ENCODE measurements around the gene FXYD5. TPM values are rescaled to one million over a fixed set of nuclear protein-coding genes. Genes with fewer than 3 reads are reported as not detected.

Gene FXYD5
- total and polyA plus RNA-seq, 8 donors: 2.6 to 101 (median 16.8) TPM

DNA sequence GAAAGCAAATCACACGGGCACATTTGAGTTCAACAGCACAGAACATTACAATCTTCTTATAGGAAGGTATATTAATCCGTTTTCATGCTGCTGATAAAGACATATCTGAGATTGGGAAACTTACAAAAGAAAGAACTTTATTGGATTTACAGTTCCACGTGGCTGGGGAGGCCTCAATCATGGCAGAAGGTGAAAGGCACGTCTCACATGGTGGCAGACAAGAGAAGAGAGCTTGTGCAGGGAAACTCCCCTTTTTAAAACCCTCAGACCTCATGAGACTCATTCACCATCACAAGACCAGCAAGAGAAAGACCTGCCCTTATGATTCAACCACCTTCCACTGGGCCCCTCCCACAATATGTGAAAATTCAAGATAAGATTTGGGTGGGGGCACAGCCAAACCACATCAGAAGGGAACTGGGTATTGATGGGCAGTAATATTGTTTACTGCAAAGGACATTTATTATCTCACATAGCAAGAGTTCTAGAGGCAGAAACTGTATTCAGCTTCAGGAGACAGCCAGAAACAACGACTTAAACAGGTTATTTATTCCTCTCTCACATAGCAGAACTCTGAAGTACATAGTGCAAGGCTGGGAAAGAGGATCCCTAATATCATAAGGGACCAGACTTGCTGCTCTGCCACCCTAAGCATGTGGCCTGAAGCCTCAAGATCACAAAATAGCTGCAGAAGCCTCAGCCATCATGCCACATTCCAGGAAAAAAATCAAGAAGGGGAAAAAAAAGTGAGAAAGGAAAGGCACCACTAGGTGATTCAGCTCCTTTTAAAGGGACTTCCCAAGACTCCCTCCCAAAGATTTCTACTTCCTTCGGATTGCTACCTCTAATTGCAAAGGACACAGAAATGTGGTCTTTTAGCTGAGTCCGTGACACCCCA is 23.1 kb downstream of the FXYD5 start:
- FAIRE-seq: no peak
- Histone ChIP-seq H3K9me3 (no peaks in the 10 kb centered on the region), H3K4me1 (no peaks in the 10 kb centered on the region), H3K27ac (no peak overlapping the region), H3K27me3 (no peaks in the 10 kb centered on the region), H3K4me3 (no peak overlapping the region), H3K36me3 (no peaks in the 10 kb centered on the region)
- 68 to 70% methylated on average over 7 of the region's 7 CpGs for whole genome bisulfite sequencing, 2 donors
- no peak for DNase-seq
- no peak for ATAC-seq
- TF ChIP-seq, protein P1, sequence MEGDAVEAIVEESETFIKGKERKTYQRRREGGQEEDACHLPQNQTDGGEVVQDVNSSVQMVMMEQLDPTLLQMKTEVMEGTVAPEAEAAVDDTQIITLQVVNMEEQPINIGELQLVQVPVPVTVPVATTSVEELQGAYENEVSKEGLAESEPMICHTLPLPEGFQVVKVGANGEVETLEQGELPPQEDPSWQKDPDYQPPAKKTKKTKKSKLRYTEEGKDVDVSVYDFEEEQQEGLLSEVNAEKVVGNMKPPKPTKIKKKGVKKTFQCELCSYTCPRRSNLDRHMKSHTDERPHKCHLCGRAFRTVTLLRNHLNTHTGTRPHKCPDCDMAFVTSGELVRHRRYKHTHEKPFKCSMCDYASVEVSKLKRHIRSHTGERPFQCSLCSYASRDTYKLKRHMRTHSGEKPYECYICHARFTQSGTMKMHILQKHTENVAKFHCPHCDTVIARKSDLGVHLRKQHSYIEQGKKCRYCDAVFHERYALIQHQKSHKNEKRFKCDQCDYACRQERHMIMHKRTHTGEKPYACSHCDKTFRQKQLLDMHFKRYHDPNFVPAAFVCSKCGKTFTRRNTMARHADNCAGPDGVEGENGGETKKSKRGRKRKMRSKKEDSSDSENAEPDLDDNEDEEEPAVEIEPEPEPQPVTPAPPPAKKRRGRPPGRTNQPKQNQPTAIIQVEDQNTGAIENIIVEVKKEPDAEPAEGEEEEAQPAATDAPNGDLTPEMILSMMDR (IDR thresholded peaks at IDR 0.05): no peak
- intact Hi-C loops (cut with DNase I): no loop called here

DNA sequence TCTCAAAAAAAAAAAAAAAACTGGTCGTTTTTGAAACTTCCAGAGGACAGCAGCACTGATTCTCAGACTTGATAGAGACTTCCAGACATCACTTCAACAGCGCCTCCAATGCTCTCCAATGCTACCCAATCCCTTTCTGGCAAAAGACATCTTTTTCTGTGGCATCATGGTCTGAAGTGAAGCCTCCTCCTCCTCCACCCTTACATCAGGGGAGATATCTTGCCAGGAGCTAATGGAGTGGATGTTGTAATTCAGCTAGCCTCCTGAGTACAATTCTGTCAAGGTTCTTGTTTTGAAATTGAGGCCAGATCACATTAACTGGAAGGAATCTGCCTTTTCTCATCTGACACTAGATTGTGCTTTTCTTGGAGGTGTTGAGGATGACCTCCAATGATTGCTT is 24.2 kb downstream of the FXYD5 start:
- DNase-seq (no peak), FAIRE-seq (no peak), ATAC-seq (peak in 2 of 4 donors; percentile 25 to 40)
- TF ChIP-seq, protein P1 (IDR thresholded peaks at IDR 0.05): no peak
- WGBS, 2 donors: 57 to 60% methylated on average over 2 of the region's 2 CpGs
- H3K27ac ChIP-seq: no peak overlapping the region
- no peaks in the 10 kb centered on the region for H3K36me3 ChIP-seq
- no peak overlapping the region for H3K4me3 ChIP-seq
- no peaks in the 10 kb centered on the region for H3K27me3 ChIP-seq
- no peaks in the 10 kb centered on the region for H3K9me3 ChIP-seq
- intact Hi-C loops (cut with DNase I): no loop called here
- no peaks in the 10 kb centered on the region for H3K4me1 ChIP-seq

DNA sequence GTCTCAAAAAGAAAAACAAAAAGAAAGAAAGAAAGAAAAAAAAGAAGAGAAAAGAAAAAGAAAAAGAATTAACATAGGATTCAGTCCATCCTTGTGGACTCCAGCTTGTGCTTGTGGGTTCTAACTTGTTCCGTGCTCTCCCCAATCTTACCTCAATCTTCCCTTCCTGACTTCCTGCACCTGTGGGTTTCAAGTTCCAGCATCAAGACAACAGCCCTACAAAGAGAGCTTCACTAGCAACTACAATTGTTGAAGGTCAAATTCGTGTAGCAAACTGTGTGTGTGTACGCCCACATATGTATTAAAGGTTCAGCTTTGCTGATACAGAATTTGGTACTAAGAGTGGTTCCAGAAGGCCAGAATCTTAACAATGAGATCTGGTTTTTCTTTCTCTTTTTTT is 25.3 kb downstream of the FXYD5 start:
- DNase-seq: no peak
- H3K4me3 ChIP-seq: no peak overlapping the region
- no peaks in the 10 kb centered on the region for H3K4me1 ChIP-seq
- intact Hi-C loops (cut with DNase I): no loop called here
- WGBS, 2 donors: 69 to 74% methylated on average over 3 of the region's 3 CpGs
- H3K9me3 ChIP-seq: no peaks in the 10 kb centered on the region
- FAIRE-seq: no peak
- TF ChIP-seq, protein P1 (IDR thresholded peaks at IDR 0.05): no peak
- H3K27me3 ChIP-seq: no peaks in the 10 kb centered on the region
- H3K27ac ChIP-seq: no peak overlapping the region
- ATAC-seq: no peak
- H3K36me3 ChIP-seq: no peaks in the 10 kb centered on the region

DNA sequence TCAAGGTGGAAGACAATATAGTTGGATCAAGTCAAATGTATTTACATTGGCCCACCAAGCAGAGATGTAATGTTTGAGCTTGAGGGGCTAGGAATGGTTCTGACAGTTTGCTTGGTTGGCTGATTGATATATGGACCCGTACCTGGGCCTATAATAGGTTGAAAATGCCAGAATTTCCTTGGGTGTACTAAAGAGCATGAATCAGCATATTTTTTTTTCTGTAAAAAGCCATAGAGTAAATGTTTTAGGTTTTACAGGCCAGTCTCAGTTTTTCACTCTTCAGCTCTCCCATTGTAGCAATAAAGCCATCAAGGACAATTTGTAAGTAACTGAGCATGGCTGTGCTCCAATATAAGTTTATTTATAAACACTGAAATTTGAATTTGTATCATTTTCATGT is 26.9 kb downstream of the FXYD5 start:
- no peak for DNase-seq

More for the DNA sequence above, 26.9 kb downstream of the FXYD5 start:
- no peaks in the 10 kb centered on the region for H3K36me3 ChIP-seq
- H3K4me3 ChIP-seq: no peak overlapping the region
- TF ChIP-seq, protein P1 (IDR thresholded peaks at IDR 0.05): no peak
- FAIRE-seq (no peak), ATAC-seq (no peak)
- no peaks in the 10 kb centered on the region for H3K9me3 ChIP-seq
- WGBS, 2 donors: 85 to 93% methylated on average over 1 of the region's 1 CpG
- H3K27ac ChIP-seq: no peak overlapping the region
- no peaks in the 10 kb centered on the region for H3K4me1 ChIP-seq
- intact Hi-C loops (cut with DNase I): no loop called here
- H3K27me3 ChIP-seq: no peaks in the 10 kb centered on the region

Data from pancreas (tissue), 10 donors.